HK-2 (cell line): ENCODE data around the gene PRRC2B.
A peak's percentile ranks its signal among the peaks of the same experiment; 100 is the strongest.
"Not testable (repeated sequence)": the region's sequence is repeated elsewhere in the genome, so short reads cannot be mapped to it uniquely, and the experiment has no call there.

Experiments used
- DNase-seq: peaks from one replicate; pipeline ENCODE4 v3.0.0-alpha.2; 2018; ENCODE audit not compliant: unreplicated experiment

Gene PRRC2B

DNA sequence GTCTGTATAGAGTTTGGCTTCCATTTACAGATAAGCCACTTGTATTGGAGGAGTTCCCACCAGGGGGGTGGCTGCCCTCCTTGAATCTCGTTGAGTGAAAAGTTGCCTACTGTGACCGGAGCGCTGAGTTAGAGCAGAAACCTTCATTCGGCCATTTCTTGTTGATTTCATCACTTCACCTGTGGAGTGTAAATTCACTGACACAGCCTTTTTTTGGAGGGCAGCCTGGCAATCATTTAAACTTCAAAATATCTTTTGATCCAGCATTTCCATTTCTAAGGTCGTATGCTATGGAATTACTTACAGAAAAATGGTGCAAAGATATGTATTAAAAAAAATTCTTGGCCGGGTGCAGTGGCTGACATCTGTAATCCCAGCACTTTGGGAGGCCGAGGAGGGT, 40.8 kb downstream of the PRRC2B start:
- no peak for DNase-seq

DNA sequence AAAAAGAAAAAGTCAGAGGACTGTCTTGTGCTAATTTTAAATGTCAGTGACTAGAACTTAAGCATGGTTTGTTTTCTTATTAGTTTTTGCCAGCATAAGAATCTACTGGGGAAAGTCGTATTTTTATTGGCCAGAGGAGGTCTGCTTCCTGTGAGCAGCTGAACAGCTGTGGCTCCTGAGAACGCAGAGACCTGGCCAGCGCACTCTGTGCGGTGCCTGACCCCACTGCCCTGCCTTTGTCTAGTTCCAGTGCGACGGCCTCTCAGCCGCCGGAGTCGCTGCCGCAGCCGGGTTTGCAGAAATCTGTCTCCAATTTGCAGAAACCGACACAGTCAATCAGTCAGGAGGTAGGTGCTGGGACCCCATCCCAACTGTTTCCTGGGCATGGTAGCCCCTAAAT, 42.5 kb downstream of the PRRC2B start:
- DNase-seq, result no peak

DNA sequence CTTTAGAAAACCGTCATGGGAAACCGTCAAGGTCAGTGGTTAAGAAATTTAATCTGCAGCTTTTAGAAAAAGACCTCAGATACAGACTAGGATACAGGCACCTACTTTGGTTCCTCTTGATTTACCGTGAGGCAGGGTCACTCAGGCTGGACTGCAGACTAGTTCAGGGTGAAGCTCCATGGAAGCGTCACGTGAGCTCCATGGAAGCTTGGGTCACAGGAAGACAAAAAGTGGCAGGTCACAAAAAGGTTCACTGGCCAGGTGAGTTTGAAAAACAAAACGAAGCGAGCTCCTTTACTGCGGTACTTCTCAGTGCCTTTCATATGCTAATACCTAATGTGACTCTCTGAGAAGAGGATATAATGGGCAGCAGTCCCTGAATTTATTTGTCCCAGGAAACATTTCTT, 43.0 kb downstream of the PRRC2B start:
- no peak for DNase-seq

- no peak for DNase-seq
Measured at GRCh38 chr9:131438190-131438589, 44.3 kb downstream of the PRRC2B start.

DNA sequence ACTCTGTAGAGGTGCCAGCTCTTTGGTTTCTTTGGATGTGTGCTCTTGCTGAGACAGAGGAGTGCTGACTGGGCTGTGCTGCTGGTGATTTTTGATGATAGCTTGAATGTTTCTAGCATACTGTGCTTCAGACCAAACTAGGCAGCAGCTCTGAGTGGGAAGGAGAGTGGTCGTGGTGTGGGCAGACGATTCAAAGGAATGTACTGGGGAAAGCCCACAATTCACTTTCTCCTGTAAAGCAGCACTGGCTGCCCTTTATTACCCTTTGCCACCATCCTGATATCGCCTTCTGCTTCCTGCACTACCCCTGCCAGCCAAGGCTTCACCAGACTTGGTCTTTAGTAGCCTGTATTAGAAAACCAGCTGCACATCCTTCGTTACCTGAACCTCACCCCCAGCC, 45.3 kb downstream of the PRRC2B start:
- no peak for DNase-seq

- DNase-seq, result no peak
Measured at GRCh38 chr9:131441441-131441840, 47.6 kb downstream of the PRRC2B start.

DNA sequence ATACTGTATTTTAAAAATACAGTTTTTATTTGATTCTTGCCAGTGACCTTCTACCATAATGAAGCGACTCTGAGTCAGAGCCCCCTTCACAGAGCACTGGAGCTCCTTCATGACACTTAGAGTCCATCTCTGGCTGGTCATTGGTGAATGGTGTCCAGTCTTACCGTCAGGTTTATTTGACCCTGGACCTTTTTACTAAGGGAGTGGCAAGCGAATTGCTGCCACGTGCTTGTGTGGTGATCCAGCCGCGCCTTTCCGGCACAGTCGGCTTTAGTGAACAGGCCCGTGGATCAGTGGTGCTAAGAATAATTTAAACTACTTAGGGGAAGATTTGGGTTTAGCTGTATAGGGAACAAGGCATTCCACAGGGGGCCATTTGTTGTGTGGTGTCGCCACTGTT, 48.5 kb downstream of the PRRC2B start:
- DNase-seq, result no peak

- DNase-seq, result no peak
Measured at GRCh38 chr9:131443648-131444047, 49.8 kb downstream of the PRRC2B start.

DNA sequence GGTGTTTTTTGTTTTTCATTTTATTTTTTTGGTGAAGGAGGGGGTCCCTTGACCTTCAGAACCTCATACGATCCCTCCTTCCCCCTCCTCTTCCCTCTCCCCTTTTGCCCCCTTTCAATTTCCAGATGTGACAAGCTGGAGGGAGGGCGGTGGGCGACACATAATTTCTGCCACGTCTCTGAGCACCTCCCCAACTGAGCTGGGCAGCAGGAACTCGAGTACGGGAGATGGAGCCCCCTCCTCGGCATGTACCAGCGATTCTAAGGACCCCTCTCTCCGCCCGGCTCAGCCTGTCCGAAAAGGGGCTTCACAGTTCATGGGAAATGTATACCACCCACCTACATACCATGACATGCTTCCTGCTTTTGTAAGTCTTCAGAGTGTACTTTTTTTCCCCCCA, 52.4 kb downstream of the PRRC2B start:
- DNase-seq, result no peak

DNA sequence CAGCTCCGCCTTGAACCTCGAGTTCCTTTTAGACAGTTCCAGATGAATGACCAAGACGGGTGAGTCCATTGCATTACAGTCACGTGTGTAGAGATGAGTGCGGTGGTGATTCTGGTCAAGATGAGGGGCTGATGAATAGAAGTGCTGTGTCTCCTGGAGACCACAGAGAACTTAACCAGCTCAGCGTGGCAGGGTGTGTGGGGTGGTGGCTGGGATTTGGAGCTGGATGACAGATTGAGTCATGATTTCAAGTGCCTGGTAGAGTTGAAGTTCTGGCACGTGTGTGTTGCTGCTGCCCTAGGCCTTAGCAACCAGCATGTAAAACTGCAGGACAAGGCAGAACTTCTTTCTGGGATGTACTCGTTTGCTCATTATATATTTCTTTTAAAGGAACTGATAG, 53.3 kb downstream of the PRRC2B start:
- peak; percentile 59 for DNase-seq

GRCh38 chr9:131447600-131447999, 53.7 kb downstream of the PRRC2B start:
- no peak for DNase-seq

GRCh38 chr9:131448818-131449217, 54.9 kb downstream of the PRRC2B start:
- no peak for DNase-seq

GRCh38 chr9:131449276-131449675, 55.4 kb downstream of the PRRC2B start:
- DNase-seq, result no peak

DNA sequence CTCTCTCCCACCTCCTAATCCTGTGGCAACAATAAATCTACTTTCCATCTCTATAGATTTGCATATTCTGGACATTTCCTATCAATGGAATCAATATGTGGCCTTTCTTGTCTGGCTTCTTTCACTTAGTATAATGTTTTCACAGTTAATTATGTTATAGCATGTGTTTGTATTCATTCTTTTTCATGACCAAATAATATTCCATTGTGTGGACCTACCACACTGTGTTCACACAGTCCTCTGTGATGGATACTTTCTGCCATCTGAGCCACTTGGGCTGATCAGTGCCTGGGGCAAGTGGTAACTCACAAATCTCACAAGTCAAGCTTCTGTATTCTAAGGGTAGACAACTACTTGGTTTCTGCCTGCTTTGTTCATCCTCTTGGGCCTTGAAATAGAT, 60.1 kb downstream of the PRRC2B start:
- no peak for DNase-seq

DNA sequence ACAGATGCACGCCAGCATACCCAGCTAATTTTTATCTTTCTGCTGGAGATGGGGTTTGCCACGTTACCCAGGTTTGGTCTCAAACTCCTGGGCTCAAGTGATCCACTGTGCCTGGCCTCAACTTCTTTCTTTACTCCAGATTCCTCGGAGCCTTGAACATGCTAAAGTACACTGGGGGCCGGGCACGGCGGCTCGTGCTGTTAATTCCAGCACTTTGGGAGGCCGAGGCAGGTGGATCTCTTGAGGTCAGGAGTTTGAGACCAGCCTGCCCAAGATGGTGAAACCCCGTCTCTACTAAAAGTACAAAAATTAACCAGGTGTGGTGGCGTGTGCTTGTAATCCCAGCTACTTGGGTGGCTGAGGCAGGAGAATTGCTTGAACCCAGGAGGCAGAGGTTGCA, 61.8 kb downstream of the PRRC2B start:
- DNase-seq, result not testable (repeated sequence)

DNA sequence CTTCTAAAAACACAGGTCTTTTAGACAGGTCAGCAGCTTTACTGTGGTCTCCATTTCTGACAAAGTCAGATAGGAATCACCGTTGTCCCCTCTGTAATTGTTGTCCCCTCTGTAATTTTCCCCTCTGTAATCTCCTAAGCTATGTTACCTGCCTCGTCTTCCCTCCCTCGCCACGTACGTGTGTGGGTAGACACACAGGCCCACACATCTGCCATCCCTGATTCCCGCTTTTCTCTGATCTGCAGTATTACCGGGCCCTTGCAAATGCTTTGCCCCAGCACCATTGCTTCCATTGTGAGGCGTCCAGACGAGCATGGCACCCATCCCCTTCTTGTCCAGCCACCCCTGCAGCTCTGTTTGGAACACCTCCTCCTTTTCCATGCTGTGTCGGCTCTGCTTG, 63.9 kb downstream of the PRRC2B start:
- DNase-seq, result no peak

GRCh38 chr9:131459056-131459455, 65.2 kb downstream of the PRRC2B start:
- no peak for DNase-seq

GRCh38 chr9:131461166-131461565, 67.3 kb downstream of the PRRC2B start:
- DNase-seq, result no peak

DNA sequence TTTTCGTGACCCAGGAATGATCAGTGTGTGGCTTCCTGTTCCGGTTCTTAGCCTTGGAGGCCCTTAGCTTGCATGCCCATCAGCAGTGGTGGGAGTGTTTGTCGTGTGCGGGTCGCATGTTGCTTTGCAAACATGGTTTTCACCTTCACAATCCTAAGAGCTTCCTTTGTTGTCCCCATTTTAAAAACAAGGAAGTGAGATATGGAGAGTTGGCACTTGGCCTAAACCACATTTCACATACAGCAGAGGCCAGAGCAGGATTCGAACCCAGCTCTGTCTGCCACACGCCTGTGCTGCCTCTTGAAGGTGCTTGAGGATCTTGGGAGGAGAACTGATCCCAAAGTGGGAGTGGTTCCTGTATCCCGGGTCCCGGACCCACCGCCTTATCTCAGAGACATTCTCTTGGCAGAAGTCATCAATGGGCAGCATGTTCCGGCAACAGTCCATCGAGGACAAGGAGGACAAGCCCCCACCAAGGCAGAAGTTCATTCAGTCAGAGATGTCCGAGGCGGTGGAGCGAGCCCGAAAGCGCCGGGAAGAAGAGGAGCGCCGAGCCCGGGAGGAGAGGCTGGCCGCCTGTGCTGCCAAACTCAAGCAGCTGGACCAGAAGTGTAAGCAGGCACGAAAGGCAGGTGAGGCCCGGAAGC, 70.6 kb downstream of the PRRC2B start:
- DNase-seq, result no peak

DNA sequence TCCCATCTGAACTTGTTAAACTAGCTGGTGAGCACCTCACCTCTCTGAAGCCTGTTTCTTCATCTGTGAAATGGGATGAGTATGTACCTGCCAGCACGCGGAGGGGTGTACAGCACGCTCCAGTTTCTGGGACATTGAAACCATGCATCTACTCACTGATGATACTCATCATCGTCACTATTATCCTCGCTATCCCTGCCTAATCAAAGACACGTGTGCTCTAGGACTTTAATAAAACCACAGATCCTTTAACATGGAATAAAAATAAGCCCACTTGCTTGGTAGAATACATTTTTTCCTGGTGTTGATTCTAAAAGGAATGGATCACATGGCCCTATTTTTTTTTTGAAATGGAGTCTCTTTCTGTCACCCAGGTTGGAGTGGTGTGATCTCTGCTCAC, 71.5 kb downstream of the PRRC2B start:
- no peak for DNase-seq

GRCh38 chr9:131467214-131467935, 73.5 kb downstream of the PRRC2B start:
- DNase-seq, result no peak

GRCh38 chr9:131468031-131468430, 74.1 kb downstream of the PRRC2B start:
- no peak for DNase-seq

DNA sequence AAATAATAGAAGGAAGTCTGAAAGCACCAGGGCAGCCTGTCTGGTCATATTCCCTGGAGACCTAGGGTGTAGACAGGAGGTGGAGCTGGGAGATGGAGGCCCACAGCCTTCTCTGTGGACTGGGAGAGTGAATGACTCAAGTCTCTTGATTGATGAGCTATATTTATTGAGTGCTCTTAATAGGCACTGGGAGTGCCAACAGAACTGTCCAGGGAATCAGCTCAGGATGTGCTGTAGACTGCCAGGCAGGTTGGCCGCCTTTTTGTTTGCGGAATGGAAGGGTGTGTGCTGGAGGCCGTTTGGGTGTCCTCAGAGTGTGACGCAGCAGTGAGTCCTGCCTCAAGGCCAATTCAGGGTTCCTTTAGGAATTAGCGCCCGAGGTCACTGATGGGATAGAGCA, 75.5 kb downstream of the PRRC2B start:
- DNase-seq, result no peak

- DNase-seq, result no peak
Measured at GRCh38 chr9:131469951-131470350, 76.1 kb downstream of the PRRC2B start.
